B cell (primary cell): ENCODE results near the gene GJB2. TPM values are rescaled to one million over a fixed set of nuclear protein-coding genes. Genes with fewer than 3 reads are reported as not detected.

Experiments
- ATAC-seq: fragments of 200-7000 bp; cut with Tn5 transposase; one replicate; pipeline ENCODE4 v1.10.0; 2021; ENCODE audit warnings: low read depth, mild to moderate bottlenecking, moderate number of reproducible peaks, moderate library complexity
- CTCF ChIA-PET: fragments of 350-600 bp; sonication (Branson Sonifier 250); formaldehyde crosslinking; loops from one replicate; lab custom pipeline; 2021; ENCODE audit warnings: antibody characterized with exemption, inconsistent platforms; lab: Charles Lee
- POLR2A ChIA-PET: fragments of 350-600 bp; sonication (Branson Sonifier 250); formaldehyde crosslinking; loops from one replicate; lab custom pipeline; 2021; ENCODE audit warnings: antibody characterized with exemption; lab: Charles Lee
- DNase-seq: peaks from one replicate; pipeline ENCODE4 v3.0.0; 2013
- H2AFZ ChIP-seq: 2 replicates; pipeline ENCODE4 v1.6.1; 2012; ENCODE audit warnings: mild to moderate bottlenecking, low read depth, low read length; ENCODE audit not compliant: insufficient read depth, poor library complexity, severe bottlenecking
- H3K27ac ChIP-seq, 2 donors: 1 replicate in 1 of 2; 2 replicates in 1 of 2; pipeline ENCODE4 v1.5.1; 2012 to 2013; ENCODE audit warnings: low read length in 2 of 2, mild to moderate bottlenecking in 2 of 2, moderate library complexity in 1 of 2
- H3K27me3 ChIP-seq, 4 experiments: fragments of 200-600 bp in 1 of 4; sonication (generic) in 1 of 4; replicated peaks in 1 of 4; 1 replicate in 2 of 4; 2 replicates in 2 of 4; pipeline versions ENCODE4 v1.6.1 to v1.7.0; 2013 to 2016; ENCODE audit warnings: low read length in 3 of 4, mild to moderate bottlenecking in 2 of 4, mixed read lengths in 1 of 4, moderate library complexity in 1 of 4; ENCODE audit not compliant: insufficient read depth in 4 of 4, control insufficient read depth in 3 of 4; ENCODE audit errors: control extremely low read depth in 1 of 4
- H3K36me3 ChIP-seq, 2 experiments: replicated peaks in 1 of 2; 1 replicate in 1 of 2; 2 replicates in 1 of 2; pipeline versions ENCODE4 v1.6.1 to v1.7.1; 2013; ENCODE audit warnings: low read length in 1 of 2; ENCODE audit not compliant: insufficient read depth in 2 of 2, control insufficient read depth in 1 of 2; ENCODE audit errors: control extremely low read depth in 1 of 2, extremely low read depth in 1 of 2
- H3K4me1 ChIP-seq, 2 donors: fragments of 200-600 bp in 1 of 2; sonication (generic) in 1 of 2; 1 replicate in 1 of 2; 2 replicates in 1 of 2; pipeline versions ENCODE4 v1.5.1 to v1.6.1; 2013 to 2017; ENCODE audit warnings: low read length in 2 of 2; ENCODE audit not compliant: control insufficient read depth in 2 of 2, insufficient read depth in 2 of 2
- H3K4me2 ChIP-seq: replicated peaks from 2 replicates; pipeline ENCODE3; 2012; ENCODE audit warnings: mild to moderate bottlenecking, low read depth, low read length; ENCODE audit not compliant: poor library complexity, severe bottlenecking
- H3K4me3 ChIP-seq, 5 experiments: fragments of 200-600 bp in 1 of 5; sonication (generic) in 1 of 5; 1 replicate in 3 of 5; 2 replicates in 2 of 5; pipeline versions ENCODE4 v1.5.1 to v1.7.0; 2011 to 2016; ENCODE audit warnings: low read length in 4 of 5, mild to moderate bottlenecking in 4 of 5, low read depth in 2 of 5, control low read depth in 1 of 5, moderate library complexity in 1 of 5; ENCODE audit not compliant: insufficient read depth in 1 of 5; ENCODE audit errors: control extremely low read depth in 1 of 5, extremely low read depth in 1 of 5
- H3K79me2 ChIP-seq: fragments of 200-600 bp; sonication (generic); one replicate; pipeline ENCODE4 v1.6.0; 2016; ENCODE audit warnings: low read length; ENCODE audit not compliant: control insufficient read depth, insufficient read depth
- H3K9ac ChIP-seq: fragments of 200-600 bp; sonication (generic); 2 replicates; pipeline ENCODE4 v1.6.1; 2017; ENCODE audit warnings: mild to moderate bottlenecking, low read length, moderate library complexity
- H3K9me3 ChIP-seq, 3 donors: one replicate each; pipeline versions ENCODE4 v1.6.1 to v1.7.1; 2013; ENCODE audit warnings: low read length in 2 of 3; ENCODE audit not compliant: control insufficient read depth in 2 of 3, insufficient read depth in 1 of 3; ENCODE audit errors: control extremely low read depth in 1 of 3
- H4K20me1 ChIP-seq: 2 replicates; pipeline ENCODE4 v1.6.0; 2012; ENCODE audit warnings: mild to moderate bottlenecking, low read length; ENCODE audit not compliant: insufficient read depth, control insufficient read depth, poor library complexity, severe bottlenecking
- H3K27ac Mint-ChIP-seq: one replicate; pipeline ENCODE4 v1.8.0; 2021; ENCODE audit warnings: mixed read lengths
- H3K27me3 Mint-ChIP-seq: one replicate; pipeline ENCODE4 v1.8.0; 2021; ENCODE audit warnings: mixed read lengths
- H3K4me1 Mint-ChIP-seq: one replicate; pipeline ENCODE4 v1.8.0; 2021; ENCODE audit warnings: mixed read lengths
- H3K4me3 Mint-ChIP-seq: one replicate; pipeline ENCODE4 v1.8.0; 2021; ENCODE audit warnings: mixed read lengths
- H3K9me3 Mint-ChIP-seq: one replicate; pipeline ENCODE4 v1.8.0; 2022; ENCODE audit warnings: mixed read lengths; ENCODE audit not compliant: insufficient read depth
- CTCF ChIP-seq: fragments of 200-600 bp; IDR thresholded peaks from one replicate; pipeline ENCODE4 v1.8.0; 2022; ENCODE audit warnings: antibody characterized with exemption, mild to moderate bottlenecking
- EZH2 ChIP-seq: IDR thresholded peaks from 2 replicates; pipeline ENCODE4 v1.6.1; 2012; ENCODE audit warnings: borderline replicate concordance, low read depth, mild to moderate bottlenecking, moderate library complexity, low read length; ENCODE audit not compliant: insufficient read depth, poor library complexity, severe bottlenecking
- WGBS: methylation state at CpG from one replicate; pipeline ENCODE4 v1.1.5; 2013; ENCODE audit warnings: missing lambda C conversion rate; ENCODE audit not compliant: insufficient coverage; 5-methylcytosine and 5-hydroxymethylcytosine counted together
- intact Hi-C: fragments of 100-400 bp; cut with micrococcal nuclease; formaldehyde crosslinking; loops from one replicate; pipeline ENCODE4 v1.10.0; 2022
- polyA plus RNA-seq: library from polyadenylated mRNA; depleted of rRNA; stranded (reverse); fragments of >200 nt; gene quantifications from 2 replicates; pipeline ENCODE4 v1.2.3, GENCODE V29; 2012
- total RNA-seq, 2 donors: library from RNA; stranded (reverse); fragments of 120-200 nt in 1 of 2; gene quantifications; 1 replicate in 1 of 2; 2 replicates in 1 of 2; pipeline versions ENCODE4 v1.2.3 to v1.2.4, GENCODE V29; 2013 to 2022

The GJB2 gene
- total and polyA plus RNA-seq, 2 donors (not counting 1 experiment from before 2014, with no cell fraction given): not detected

GRCh38 chr13:20159646-20160305 is 33.0 kb downstream of the GJB2 start:
- Histone ChIP-seq H2AFZ (peak overlapping the region; percentile 84), H3K27me3 (peaks cover 0 to 3% (median 0%) of the 10 kb centered on the region in 4 experiments), H3K79me2 (no peaks in the 10 kb centered on the region), H3K9ac (no peak overlapping the region), H3K9me3 (peaks cover 0 to 4% (median 4%) of the 10 kb centered on the region in 3 donors), H4K20me1 (no peaks in the 10 kb centered on the region), H3K4me1 (peaks cover 15 to 20% of the 10 kb centered on the region in 2 donors), H3K36me3 (no peaks in the 10 kb centered on the region), H3K4me2 (peak overlapping the region; percentile 86), H3K4me3 (peak overlapping the region in 2 of 5 experiments; percentile 56 to 63), H3K27ac (no peak overlapping the region)
- H3K9me3 Mint-ChIP-seq: no peaks in the 10 kb centered on the region
- ChIA-PET CTCF (interaction anchor here (0.8 to 2.4 kb wide), 8 partner anchors 16 to 232 kb away, joined by 3 to 8 read pairs (median 4); no protein-coding TSS in a partner anchor), POLR2A (no interaction called here)
- peaks cover 24% of the 10 kb centered on the region for H3K4me1 Mint-ChIP-seq
- no peak overlapping the region for H3K27ac Mint-ChIP-seq
- peaks cover 8% of the 10 kb centered on the region for H3K27me3 Mint-ChIP-seq
- 32% methylated on average over 14 of the region's 18 CpGs for WGBS
- intact Hi-C loops: loop anchor here (5.0 kb wide), 2 partner anchors 297 to 377 kb away; partner anchors contain the start of genes PSPC1 and ZMYM5
- H3K4me3 Mint-ChIP-seq: peak overlapping the region; percentile 89
- DNase-seq: peak; percentile 30
- no peak for ATAC-seq
- no peak for TF ChIP-seq CTCF
- no peak for TF ChIP-seq EZH2

- peaks cover 14 to 15% of the 10 kb centered on the region in 2 donors for H3K4me1 ChIP-seq
- ChIA-PET POLR2A (no interaction called here), CTCF (interaction anchor here (0.7 to 1.0 kb wide), 2 partner anchors 20 to 1375 kb away, joined by 4 to 6 read pairs; no protein-coding TSS in a partner anchor)
- H2AFZ ChIP-seq: no peak overlapping the region
- no peak overlapping the region for H3K27ac ChIP-seq
- H3K4me3 ChIP-seq: no peak overlapping the region
- peaks cover 16% of the 10 kb centered on the region for H3K4me1 Mint-ChIP-seq
- peaks cover 6% of the 10 kb centered on the region for H3K27me3 Mint-ChIP-seq
- H3K9me3 ChIP-seq: peaks cover 0 to 4% (median 4%) of the 10 kb centered on the region in 3 donors
- H3K36me3 ChIP-seq: no peaks in the 10 kb centered on the region
- DNase-seq (no peak), ATAC-seq (no peak)
- H3K4me2 ChIP-seq: no peak overlapping the region
- no peaks in the 10 kb centered on the region for H3K79me2 ChIP-seq
- no peak overlapping the region for H3K27ac Mint-ChIP-seq
- no peak for TF ChIP-seq CTCF
- TF ChIP-seq EZH2: no peak
- H3K9me3 Mint-ChIP-seq: no peaks in the 10 kb centered on the region
- intact Hi-C loops: no loop called here
- H3K9ac ChIP-seq: no peak overlapping the region
- peaks cover 0 to 3% (median 0%) of the 10 kb centered on the region in 4 experiments for H3K27me3 ChIP-seq
- 100% methylated on average over 1 of the region's 3 CpGs for WGBS
- no peak overlapping the region for H3K4me3 Mint-ChIP-seq
- no peaks in the 10 kb centered on the region for H4K20me1 ChIP-seq
These were observed 35.5 kb downstream of the GJB2 start for GRCh38 chr13:20157151-20157796.
